Kidney (tissue), 14 donors: ENCODE data around the gene EMP2. TPM values are rescaled to one million over a fixed set of nuclear protein-coding genes. Genes with fewer than 3 reads are reported as not detected.

Experiments
- DNase-seq, 5 donors: peaks; one replicate each; pipeline ENCODE4 v3.0.0-alpha.2; 2013 to 2020
- FAIRE-seq: peaks from 2 replicates; lab custom pipeline; 2012; peaks lifted over from hg19 to GRCh38; lab: Jason Lieb, UNC
- H3K27ac ChIP-seq, 2 donors: one replicate each; pipeline ENCODE4 v1.7.0; 2013; ENCODE audit warnings: low read depth in 2 of 2, low read length in 2 of 2, inconsistent platforms in 1 of 2
- H3K27me3 ChIP-seq: one replicate; pipeline ENCODE4 v1.7.1; 2013; ENCODE audit warnings: low read length, inconsistent platforms; ENCODE audit not compliant: control insufficient read depth, insufficient read depth
- H3K36me3 ChIP-seq, 3 donors: one replicate each; pipeline versions ENCODE4 v1.7.0 to v1.7.1; 2013; ENCODE audit warnings: low read length in 3 of 3, control low read depth in 1 of 3, inconsistent platforms in 1 of 3; ENCODE audit not compliant: insufficient read depth in 3 of 3, control insufficient read depth in 2 of 3
- H3K4me1 ChIP-seq, 3 donors: one replicate each; pipeline versions ENCODE4 v1.7.0 to v1.7.1; 2013; ENCODE audit warnings: low read length in 3 of 3, inconsistent platforms in 1 of 3, low read depth in 1 of 3; ENCODE audit not compliant: control insufficient read depth in 2 of 3, insufficient read depth in 2 of 3
- H3K4me3 ChIP-seq, 3 donors: one replicate each; pipeline versions ENCODE4 v1.7.0 to v1.8.1; 2013; ENCODE audit warnings: low read length in 3 of 3, control low read depth in 1 of 3, inconsistent platforms in 1 of 3
- H3K9ac ChIP-seq, 3 donors: one replicate each; pipeline versions ENCODE4 v1.7.0 to v1.7.1; 2013; ENCODE audit warnings: low read length in 3 of 3, control low read depth in 1 of 3, inconsistent platforms in 1 of 3
- H3K9me3 ChIP-seq, 3 donors: one replicate each; pipeline versions ENCODE4 v1.7.0 to v1.7.1; 2013; ENCODE audit warnings: low read length in 3 of 3, control low read depth in 1 of 3, inconsistent platforms in 1 of 3; ENCODE audit not compliant: control insufficient read depth in 2 of 3, insufficient read depth in 1 of 3
- CTCF ChIP-seq: IDR thresholded peaks from 3 replicates; pipeline ENCODE4 v1.5.1; 2012; ENCODE audit warnings: mild to moderate bottlenecking, moderate library complexity, borderline replicate concordance; ENCODE audit not compliant: insufficient read depth; ENCODE audit errors: extremely low read depth
- intact Hi-C: fragments of 100-400 bp; cut with DNase I; formaldehyde crosslinking; loops from one replicate; pipeline ENCODE4 v1.11.1; 2022
- polyA plus RNA-seq: library from polyadenylated mRNA; stranded (reverse); fragments of 350-450 nt; fragmentation: Illumina TruSeq; extraction: RNeasy Lipid Tissue Mini Kit (QIAGEN cat#74804); gene quantifications from one replicate; pipeline ENCODE4 v1.2.3, GENCODE V29; 2014; ENCODE audit warnings: low read depth, low replicate concordance; ENCODE audit not compliant: insufficient read depth
- total RNA-seq: library from RNA; stranded (reverse); fragmentation: NEBNext Ultra II Directional; extraction: Animal tissue kit (Norgen Biotek cat#: 25700); gene quantifications from one replicate; pipeline ENCODE4 v1.2.1, GENCODE V29; 2021
- donor health status: control.
- donor health status: control.
- donor health status: control.
- donor health status: control.
- donor health status: control.
- donor health status: DM: yes; HTN: yes; CAD: no.
- donor health status: Normal renal cell carcinoma (clear cell type).

Gene EMP2
- total and polyA plus RNA-seq, 2 donors from 2014 or later, result 14.5 to 25.8 TPM

GRCh38 chr16:10531582-10531981, 48.8 kb downstream of the EMP2 start:
- intact Hi-C loops, result no loop called here
- TF ChIP-seq CTCF, result no peak
- FAIRE-seq, result no peak
- Histone ChIP-seq H3K4me3 (no peak overlapping the region), H3K36me3 (no peaks in the 10 kb centered on the region), H3K4me1 (no peaks in the 10 kb centered on the region), H3K9ac (no peak overlapping the region), H3K27ac (no peak overlapping the region), H3K27me3 (no peaks in the 10 kb centered on the region), H3K9me3 (no peaks in the 10 kb centered on the region)
- DNase-seq, result no peak

- intact Hi-C loops, result no loop called here
- H3K9ac ChIP-seq, result no peak overlapping the region
- no peak overlapping the region for H3K27ac ChIP-seq
- DNase-seq (no peak), FAIRE-seq (no peak)
- H3K4me1 ChIP-seq, result no peaks in the 10 kb centered on the region
- TF ChIP-seq CTCF, result no peak
- no peaks in the 10 kb centered on the region for H3K36me3 ChIP-seq
- H3K4me3 ChIP-seq, result no peak overlapping the region
- no peaks in the 10 kb centered on the region for H3K27me3 ChIP-seq
- H3K9me3 ChIP-seq, result no peaks in the 10 kb centered on the region
Observed at GRCh38 chr16:10530685-10531084, 49.7 kb downstream of the EMP2 start.

- no peak overlapping the region for H3K27ac ChIP-seq
- H3K4me1 ChIP-seq, result no peaks in the 10 kb centered on the region
- DNase-seq (no peak), FAIRE-seq (no peak)
- no peaks in the 10 kb centered on the region for H3K36me3 ChIP-seq
- H3K27me3 ChIP-seq, result no peaks in the 10 kb centered on the region
- no peak overlapping the region for H3K9ac ChIP-seq
- H3K4me3 ChIP-seq, result no peak overlapping the region
- TF ChIP-seq CTCF, result no peak
- H3K9me3 ChIP-seq, result no peaks in the 10 kb centered on the region
- intact Hi-C loops, result no loop called here
Observed at GRCh38 chr16:10529895-10530669, 50.3 kb downstream of the EMP2 start.
